A673 (cell line): Measurements from ENCODE around the gene INPPL1.

Experiments
- CTCF ChIP-seq: fragments of 300-800, 200-600 bp; sonication (generic); conservative IDR thresholded peaks from 2 replicates; pipeline ENCODE4 v1.5.1; 2017; ENCODE audit warnings: low read depth, mild to moderate bottlenecking, antibody characterized with exemption, low read length, moderate library complexity, mixed read lengths
- EZH2 ChIP-seq: fragments of 200-600 bp; sonication (generic); IDR thresholded peaks from 2 replicates; pipeline ENCODE4 v1.6.1; 2017; ENCODE audit warnings: borderline replicate concordance, low read depth, mild to moderate bottlenecking, mixed read lengths, antibody characterized with exemption, low read length; ENCODE audit not compliant: poor library complexity, severe bottlenecking

DNA sequence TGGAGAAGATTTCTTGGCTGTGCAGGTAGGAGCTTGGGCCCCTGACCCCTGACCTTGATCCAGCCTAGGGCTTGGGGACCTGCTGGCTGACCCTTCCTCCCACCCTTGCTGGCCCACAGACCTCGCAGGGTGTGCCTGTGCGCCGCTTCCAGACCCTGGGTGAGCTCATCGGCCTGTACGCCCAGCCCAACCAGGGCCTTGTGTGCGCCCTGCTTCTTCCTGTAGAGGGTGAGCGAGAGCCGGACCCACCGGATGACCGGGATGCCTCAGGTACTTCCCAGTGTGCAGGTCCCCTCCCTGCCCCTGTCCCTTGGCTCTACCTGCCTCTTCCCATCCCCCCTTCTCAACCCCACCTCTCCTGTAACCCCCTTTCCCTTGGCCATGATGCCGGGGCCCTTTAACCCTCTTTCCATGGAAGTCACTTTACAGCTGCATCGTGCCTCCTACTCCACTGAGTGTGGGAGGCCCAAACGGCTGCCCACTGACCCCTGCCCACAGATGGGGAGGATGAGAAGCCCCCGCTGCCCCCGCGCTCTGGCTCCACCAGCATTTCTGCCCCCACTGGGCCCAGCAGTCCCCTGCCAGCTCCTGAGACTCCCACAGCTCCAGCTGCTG lies 3.8 kb downstream of the INPPL1 start:
- TF ChIP-seq CTCF (no peak), EZH2 (no peak)
